ENCODE data around the gene SPECC1L.

DNA sequence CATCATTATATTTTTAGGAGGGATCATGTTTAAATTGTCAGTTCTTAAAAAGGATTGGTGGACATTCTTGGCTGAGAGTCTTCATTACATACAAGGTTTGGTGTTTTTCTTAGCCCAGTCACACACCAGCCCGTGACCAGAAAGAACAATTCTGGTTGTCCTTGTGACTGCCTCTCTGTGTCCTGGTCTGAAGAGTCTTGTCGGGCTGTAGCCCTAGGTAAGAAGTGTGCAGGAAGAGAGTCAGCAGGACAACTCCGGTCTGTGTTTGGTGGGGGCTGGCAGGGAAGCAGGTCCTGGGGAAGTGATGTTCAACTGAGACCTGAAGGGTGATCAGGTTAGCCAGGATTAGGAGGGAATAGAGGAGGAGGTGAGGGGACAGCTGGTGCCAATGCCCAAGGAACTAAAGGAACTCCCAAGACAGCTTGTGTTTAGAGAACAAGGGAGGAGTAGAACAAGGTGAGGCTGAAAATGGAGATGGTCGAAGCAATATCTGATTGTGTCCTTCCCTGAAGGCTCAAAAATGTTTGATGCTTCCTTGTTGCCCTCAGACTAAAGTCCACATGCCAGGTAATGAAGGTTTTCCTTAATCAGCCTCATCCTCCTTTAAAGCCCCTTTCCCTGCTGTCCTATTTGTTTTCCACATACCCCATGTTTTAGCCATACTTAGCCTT lies 91.5 kb downstream of the SPECC1L start:
- TF ChIP-seq, protein P1, sequence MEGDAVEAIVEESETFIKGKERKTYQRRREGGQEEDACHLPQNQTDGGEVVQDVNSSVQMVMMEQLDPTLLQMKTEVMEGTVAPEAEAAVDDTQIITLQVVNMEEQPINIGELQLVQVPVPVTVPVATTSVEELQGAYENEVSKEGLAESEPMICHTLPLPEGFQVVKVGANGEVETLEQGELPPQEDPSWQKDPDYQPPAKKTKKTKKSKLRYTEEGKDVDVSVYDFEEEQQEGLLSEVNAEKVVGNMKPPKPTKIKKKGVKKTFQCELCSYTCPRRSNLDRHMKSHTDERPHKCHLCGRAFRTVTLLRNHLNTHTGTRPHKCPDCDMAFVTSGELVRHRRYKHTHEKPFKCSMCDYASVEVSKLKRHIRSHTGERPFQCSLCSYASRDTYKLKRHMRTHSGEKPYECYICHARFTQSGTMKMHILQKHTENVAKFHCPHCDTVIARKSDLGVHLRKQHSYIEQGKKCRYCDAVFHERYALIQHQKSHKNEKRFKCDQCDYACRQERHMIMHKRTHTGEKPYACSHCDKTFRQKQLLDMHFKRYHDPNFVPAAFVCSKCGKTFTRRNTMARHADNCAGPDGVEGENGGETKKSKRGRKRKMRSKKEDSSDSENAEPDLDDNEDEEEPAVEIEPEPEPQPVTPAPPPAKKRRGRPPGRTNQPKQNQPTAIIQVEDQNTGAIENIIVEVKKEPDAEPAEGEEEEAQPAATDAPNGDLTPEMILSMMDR (IDR thresholded peaks at IDR 0.05; ENCODE audit: borderline replicate concordance, extremely low read depth, low read length, poor library complexity, severe bottlenecking) = no peak
- no peak for TF ChIP-seq EZH2 (IDR thresholded peaks at IDR 0.05; ENCODE audit: borderline replicate concordance, low read depth, low read length, severe bottlenecking)
